HT1080 (cell line): ENCODE measurements around the gene SLFN12. TPM values are rescaled to one million over a fixed set of nuclear protein-coding genes. Genes with fewer than 3 reads are reported as not detected.

Source experiments
- small RNA-seq: library from RNA; depleted of rRNA; stranded (forward); fragments of <200 nt; gene quantifications from one replicate; pipeline ENCODE3, GENCODE V24; 2014
- total RNA-seq: library from RNA; depleted of rRNA; stranded (reverse); fragments of >200 nt; shearing (Covaris generic); gene quantifications from 2 replicates; pipeline ENCODE4 v1.2.3, GENCODE V29; 2014; rRNA removed

The SLFN12 gene
- total RNA-seq, 1 experiment from 2014 or later, result 7.7 TPM

Small RNA genes within 50 kb of the gene (small RNA-seq; reads per million reads assigned to genes)
- gene AC060766.3 (not detected), gene AC060766.5 (not detected)

Other genes with a start within 250 kb of the SLFN12 start
- not detected in 2 replicates for gene SLC35G3, start 238.1 kb downstream of the SLFN12 start, total RNA-seq
- 12.3 and 13.0 TPM in 2 replicates for gene SLFN5, start 189.4 kb downstream of the SLFN12 start, total RNA-seq
- gene SLFN11, start 58.9 kb downstream of the SLFN12 start, total RNA-seq, result 16.0 and 18.5 TPM in 2 replicates
- gene SLFN13, start 16.3 kb upstream of the SLFN12 start, total RNA-seq, result 0.43 and 0.80 TPM in 2 replicates
- not detected in 2 replicates for gene SLFN12L, start 105.2 kb upstream of the SLFN12 start, total RNA-seq
- not detected in 2 replicates for gene SLFN14, start 128.3 kb upstream of the SLFN12 start, total RNA-seq
- gene PEX12, start 146.1 kb upstream of the SLFN12 start, total RNA-seq, result 8.8 and 9.9 TPM in 2 replicates
- gene AP2B1, start 154.8 kb upstream of the SLFN12 start, total RNA-seq, result 66.7 and 130 TPM in 2 replicates